DOHH2 (cell line): ENCODE results near the gene SFT2D2.

ENCODE experiments used
- EZH2phosphoT487 ChIP-seq: fragments of 200-600 bp; sonication (generic); IDR thresholded peaks from 2 replicates; pipeline ENCODE4 v1.6.1; 2017; ENCODE audit warnings: borderline replicate concordance, mild to moderate bottlenecking, antibody characterized with exemption, low read length, moderate library complexity, mixed read lengths
- TF ChIP-seq, protein P1 (sequence below): fragments of 200-600 bp; sonication (generic); IDR thresholded peaks from one replicate; pipeline ENCODE4 v1.5.1; 2014; ENCODE audit warnings: antibody characterized with exemption, mild to moderate bottlenecking, low read depth, low read length; ENCODE audit not compliant: poor library complexity, severe bottlenecking

DNA sequence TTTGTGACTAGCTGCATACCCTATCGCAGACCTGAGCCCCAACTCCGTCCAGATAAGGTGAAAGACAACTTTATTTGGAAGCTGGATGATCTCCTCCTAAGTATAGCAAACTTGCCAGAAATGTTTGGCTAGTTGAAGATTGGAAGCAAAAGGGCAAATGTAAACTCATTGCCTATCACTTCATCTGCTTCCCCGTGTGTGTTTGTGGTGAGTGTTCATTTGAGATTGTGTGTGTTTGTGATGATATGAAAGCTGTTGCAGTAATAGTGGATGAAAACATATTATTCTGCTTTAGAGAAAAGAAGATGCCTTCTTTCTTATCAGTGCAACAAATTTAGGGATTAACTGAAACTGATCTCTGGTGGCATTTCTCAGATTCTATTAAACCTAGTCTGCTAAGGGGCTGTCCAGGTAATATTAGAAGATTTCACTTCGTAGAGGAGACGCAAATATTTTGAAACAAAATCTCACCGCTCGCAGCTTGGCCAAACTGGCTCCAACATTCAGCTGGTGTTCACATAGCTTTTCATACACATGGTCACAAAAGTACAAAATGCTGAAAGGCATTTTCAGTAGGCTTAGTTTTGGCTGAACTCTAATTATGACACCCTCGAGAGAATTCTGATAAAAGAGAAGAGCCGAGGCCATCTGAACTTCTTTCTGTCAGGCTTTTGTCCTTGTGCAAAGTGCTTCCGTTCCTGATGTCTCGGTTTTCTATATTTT lies 56.0 kb downstream of the SFT2D2 start:
- TF ChIP-seq, protein P1, sequence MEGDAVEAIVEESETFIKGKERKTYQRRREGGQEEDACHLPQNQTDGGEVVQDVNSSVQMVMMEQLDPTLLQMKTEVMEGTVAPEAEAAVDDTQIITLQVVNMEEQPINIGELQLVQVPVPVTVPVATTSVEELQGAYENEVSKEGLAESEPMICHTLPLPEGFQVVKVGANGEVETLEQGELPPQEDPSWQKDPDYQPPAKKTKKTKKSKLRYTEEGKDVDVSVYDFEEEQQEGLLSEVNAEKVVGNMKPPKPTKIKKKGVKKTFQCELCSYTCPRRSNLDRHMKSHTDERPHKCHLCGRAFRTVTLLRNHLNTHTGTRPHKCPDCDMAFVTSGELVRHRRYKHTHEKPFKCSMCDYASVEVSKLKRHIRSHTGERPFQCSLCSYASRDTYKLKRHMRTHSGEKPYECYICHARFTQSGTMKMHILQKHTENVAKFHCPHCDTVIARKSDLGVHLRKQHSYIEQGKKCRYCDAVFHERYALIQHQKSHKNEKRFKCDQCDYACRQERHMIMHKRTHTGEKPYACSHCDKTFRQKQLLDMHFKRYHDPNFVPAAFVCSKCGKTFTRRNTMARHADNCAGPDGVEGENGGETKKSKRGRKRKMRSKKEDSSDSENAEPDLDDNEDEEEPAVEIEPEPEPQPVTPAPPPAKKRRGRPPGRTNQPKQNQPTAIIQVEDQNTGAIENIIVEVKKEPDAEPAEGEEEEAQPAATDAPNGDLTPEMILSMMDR: no peak
- TF ChIP-seq EZH2phosphoT487: no peak
